A549 (cell line): ENCODE results near the gene KRTAP5-4. TPM values are rescaled to one million over a fixed set of nuclear protein-coding genes. Genes with fewer than 3 reads are reported as not detected.
"Not testable (repeated sequence)": the region's sequence is repeated elsewhere in the genome, so short reads cannot be mapped to it uniquely, and the experiment has no call there.

ENCODE experiments used
- ATAC-seq, 2 experiments: fragments of 200-7000 bp in 1 of 2; fragments of >200 bp in 1 of 2; cut with Nextera tagmentation in 1 of 2; cut with Tn5 transposase in 1 of 2; 3 replicates each; pipeline versions ENCODE4 v1.8.0 to v1.9.1; 2018 to 2020; ENCODE audit warnings: mild to moderate bottlenecking in 1 of 2, moderate library complexity in 1 of 2
- CTCF ChIA-PET: fragments of 300-600 bp; sonication (Branson Sonifier 250); formaldehyde crosslinking; extraction: SDS; loops from one replicate; lab custom pipeline; 2021; ENCODE audit warnings: antibody characterized with exemption, inconsistent platforms; lab: Yijun Ruan, JAX
- POLR2A ChIA-PET: fragments of 350-600 bp; formaldehyde crosslinking; extraction: SDS; loops from one replicate; lab custom pipeline; 2021; ENCODE audit warnings: antibody characterized with exemption, inconsistent platforms; lab: Yijun Ruan, JAX
- DNase-seq, 2 experiments: peaks; one replicate each; pipeline versions ENCODE4 v3.0.0 to v3.0.0-alpha.2; 2011 to 2016; ENCODE audit warnings: low read depth in 1 of 2, low spot score in 1 of 2
- FAIRE-seq: peaks from 2 replicates; lab custom pipeline; 2011; peaks lifted over from hg19 to GRCh38; lab: Jason Lieb, UNC
- H3K27ac ChIP-seq, 2 experiments: fragments of >200 bp; sonication (Bioruptor Twin); formaldehyde crosslinking; 3 replicates each; pipeline ENCODE4 v1.5.1; 2016 to 2017
- H3K4me1 ChIP-seq: fragments of >200 bp; sonication (Bioruptor Twin); formaldehyde crosslinking; 3 replicates; pipeline ENCODE4 v1.6.1; 2016
- H3K4me2 ChIP-seq: fragments of >200 bp; sonication (Bioruptor Twin); formaldehyde crosslinking; 3 replicates; pipeline ENCODE4 v1.6.1; 2016
- H3K4me3 ChIP-seq: fragments of >200 bp; sonication (Bioruptor Twin); formaldehyde crosslinking; 3 replicates; pipeline ENCODE4 v1.5.1; 2016
- H3K9me3 ChIP-seq: fragments of >200 bp; sonication (Bioruptor Twin); formaldehyde crosslinking; 3 replicates; pipeline ENCODE4 v1.6.1; 2016
- ATOH8 ChIP-seq: fragments of 250-450 bp; sonication (Bioruptor Pico); IDR thresholded peaks from 2 replicates; pipeline ENCODE4 v1.5.0; 2020; ENCODE audit warnings: low read depth, mild to moderate bottlenecking, moderate library complexity
- BCL3 ChIP-seq: fragments of >200 bp; sonication (Bioruptor Twin); formaldehyde crosslinking; IDR thresholded peaks from 3 replicates; pipeline ENCODE4 v1.6.1; 2016
- CBX2 ChIP-seq: fragments of 200-600 bp; sonication (generic); IDR thresholded peaks from 2 replicates; pipeline ENCODE4 v1.6.1; 2016; ENCODE audit warnings: low read depth, mild to moderate bottlenecking, borderline replicate concordance
- CEBPB ChIP-seq, 2 experiments: fragments of >200 bp in 1 of 2; sonication (Bioruptor Twin) in 1 of 2; formaldehyde crosslinking in 1 of 2; IDR thresholded peaks; 2 replicates each; pipeline ENCODE4 v1.6.1; 2012 to 2016
- EHF ChIP-seq: fragments of 250-450 bp; sonication (Bioruptor Pico); IDR thresholded peaks from 2 replicates; pipeline ENCODE4 v1.5.0; 2020; ENCODE audit warnings: mild to moderate bottlenecking
- FOSB ChIP-seq: fragments of 250-450 bp; sonication (Bioruptor Pico); IDR thresholded peaks from 2 replicates; pipeline ENCODE4 v1.5.0; 2020; ENCODE audit warnings: mild to moderate bottlenecking, moderate library complexity
- GATA3 ChIP-seq: IDR thresholded peaks from 2 replicates; pipeline ENCODE4 v1.6.1; 2012; ENCODE audit warnings: borderline replicate concordance
- HEYL ChIP-seq: fragments of 250-450 bp; sonication (Bioruptor Pico); IDR thresholded peaks from 2 replicates; pipeline ENCODE4 v1.8.0; 2021; ENCODE audit warnings: mild to moderate bottlenecking, moderate library complexity
- HOXA7 ChIP-seq: fragments of 250-450 bp; sonication (Bioruptor Pico); IDR thresholded peaks from 2 replicates; pipeline ENCODE4 v1.5.0; 2020; ENCODE audit warnings: mild to moderate bottlenecking, moderate library complexity
- MYC ChIP-seq: IDR thresholded peaks from 2 replicates; pipeline ENCODE4 v1.6.1; 2012; ENCODE audit warnings: mild to moderate bottlenecking, inconsistent platforms, low read length, improper control_type of control experiment, borderline replicate concordance
- NFE2L2 ChIP-seq: fragments of 150-350 bp; conservative IDR thresholded peaks from 2 replicates; pipeline ENCODE4 v1.6.1; 2014; ENCODE audit warnings: low read length
- NPAS2 ChIP-seq: fragments of 250-450 bp; sonication (Bioruptor Pico); IDR thresholded peaks from 2 replicates; pipeline ENCODE4 v1.8.0; 2022; ENCODE audit warnings: mild to moderate bottlenecking, moderate library complexity, borderline replicate concordance
- NR3C1 ChIP-seq: fragments of >200 bp; sonication (Bioruptor Twin); formaldehyde crosslinking; IDR thresholded peaks from 3 replicates; pipeline ENCODE4 v1.6.1; 2017
- POLR2A ChIP-seq: IDR thresholded peaks from 2 replicates; pipeline ENCODE4 v1.6.1; 2012; ENCODE audit warnings: mild to moderate bottlenecking, low read length
- REST ChIP-seq: fragments of 200-600 bp; sonication (generic); IDR thresholded peaks from 2 replicates; pipeline ENCODE4 v1.6.1; 2016; ENCODE audit warnings: antibody characterized with exemption, mild to moderate bottlenecking, moderate library complexity
- TP53 ChIP-seq: fragments of 250-450 bp; sonication (Bioruptor Pico); IDR thresholded peaks from 2 replicates; pipeline ENCODE4 v1.5.0; 2021; ENCODE audit warnings: mild to moderate bottlenecking, moderate library complexity
- ZC3H11A ChIP-seq: fragments of 450-650 bp; IDR thresholded peaks from 2 replicates; pipeline ENCODE4 v1.6.1; 2014; ENCODE audit warnings: antibody characterized with exemption, mild to moderate bottlenecking
- ZNF302 ChIP-seq: fragments of 250-450 bp; sonication (Bioruptor Pico); IDR thresholded peaks from 2 replicates; pipeline ENCODE4 v1.9.0; 2021; ENCODE audit warnings: inconsistent platforms, mild to moderate bottlenecking, moderate library complexity
- WGBS: methylation state at CpG from one replicate; pipeline ENCODE4 v1.1.6; 2017; ENCODE audit errors: missing lambda C conversion rate; 5-methylcytosine and 5-hydroxymethylcytosine counted together
- polyA plus RNA-seq, 4 experiments: library from polyadenylated mRNA; depleted of rRNA in 3 of 4; stranded (reverse); fragments of >200 nt; fragmentation: RNase III in 1 of 4; extraction: RNeasy Plus Mini Kit Qiagen cat#74134 plus additional on column Dnase treatment in 1 of 4; gene quantifications; 2 replicates in 3 of 4; 3 replicates in 1 of 4; pipeline ENCODE4 v1.2.3, GENCODE V29; 2011 to 2017

Gene KRTAP5-4
- polyA plus RNA-seq, 2 of the 4 experiments (the other 2 are of a cell fraction), result not detected

GRCh38 chr11:1604181-1604580, 17.8 kb downstream of the KRTAP5-4 start:
- no peaks in the 10 kb centered on the region for H3K4me1 ChIP-seq
- no peak overlapping the region for H3K4me3 ChIP-seq
- ATAC-seq (no peak), FAIRE-seq (no peak), DNase-seq (no peak)
- ChIA-PET CTCF (no interaction called here), POLR2A (no interaction called here)
- H3K4me2 ChIP-seq, result no peak overlapping the region
- no peaks in the 10 kb centered on the region for H3K9me3 ChIP-seq
- TF ChIP-seq BCL3, result no peak
- no peak for TF ChIP-seq TP53 (CRISPR knock-in tag)
- no peak for TF ChIP-seq NPAS2 (CRISPR knock-in tag)
- TF ChIP-seq CBX2, result no peak
- TF ChIP-seq EHF (CRISPR knock-in tag), result no peak
- TF ChIP-seq POLR2A, result no peak
- no peak for TF ChIP-seq FOSB (CRISPR knock-in tag)
- no peak for TF ChIP-seq ZC3H11A
- TF ChIP-seq GATA3, result no peak
- no peak for TF ChIP-seq NR3C1
- no peak for TF ChIP-seq NFE2L2
- no peak for TF ChIP-seq MYC
- TF ChIP-seq ZNF302 (CRISPR knock-in tag), result no peak
- no peak for TF ChIP-seq CEBPB (IDR thresholded peaks at IDR 0.05)
- WGBS, result 58% methylated on average over 7 of the region's 11 CpGs
- no peak overlapping the region for H3K27ac ChIP-seq

GRCh38 chr11:1603629-1604028, 18.3 kb downstream of the KRTAP5-4 start:
- no peak for ATAC-seq
- TF ChIP-seq ATOH8, result no peak
- TF ChIP-seq HEYL, result no peak
- peak; percentile 68 for FAIRE-seq
- no peak overlapping the region for H3K4me3 ChIP-seq
- H3K4me2 ChIP-seq, result no peak overlapping the region
- WGBS, result 43% methylated on average over 1 of the region's 1 CpG
- POLR2A ChIA-PET, result no interaction called here
- H3K27ac ChIP-seq, result no peak overlapping the region
- H3K4me1 ChIP-seq, result no peaks in the 10 kb centered on the region
- DNase-seq, result no peak
- CTCF ChIA-PET, result no interaction called here
- H3K9me3 ChIP-seq, result no peaks in the 10 kb centered on the region

GRCh38 chr11:1601663-1602062, 20.3 kb downstream of the KRTAP5-4 start:
- H3K9me3 ChIP-seq, POLR2A ChIA-PET, H3K4me2 ChIP-seq, DNase-seq, H3K27ac ChIP-seq, CTCF ChIA-PET, FAIRE-seq, H3K4me1 ChIP-seq, ATAC-seq, H3K4me3 ChIP-seq: not testable (repeated sequence)
- 24% methylated on average over 3 of the region's 3 CpGs for WGBS

GRCh38 chr11:1600626-1601025, 21.3 kb downstream of the KRTAP5-4 start:
- no peak for FAIRE-seq
- Histone ChIP-seq H3K9me3 (no peaks in the 10 kb centered on the region), H3K4me3 (no peak overlapping the region), H3K4me2 (no peak overlapping the region), H3K27ac (no peak overlapping the region), H3K4me1 (no peaks in the 10 kb centered on the region)
- TF ChIP-seq REST, result no peak
- no peak for TF ChIP-seq HOXA7 (CRISPR knock-in tag)
- WGBS, result 29% methylated on average over 5 of the region's 5 CpGs
- ATAC-seq, result no peak
- ChIA-PET CTCF (interaction anchor here (0.6 to 0.7 kb wide), 2 partner anchors 184 to 559 kb away, joined by 3 to 8 read pairs; no protein-coding TSS in a partner anchor), POLR2A (no interaction called here)
- DNase-seq, result no peak
